Smooth muscle cell (in vitro differentiated cells): ENCODE measurements around the gene PLA2G5. TPM values are rescaled to one million over a fixed set of nuclear protein-coding genes. Genes with fewer than 3 reads are reported as not detected.
"Not testable (repeated sequence)": the region's sequence is repeated elsewhere in the genome, so short reads cannot be mapped to it uniquely, and the experiment has no call there.

Experiments
- DNase-seq: peaks from one replicate; lab custom pipeline; 2025; ENCODE audit not compliant: unreplicated experiment; lab: John Stamatoyannopoulos, UW
- H2AFZ ChIP-seq: fragments of 200-600 bp; sonication (generic); 2 replicates; pipeline ENCODE4 v1.6.0; 2016; ENCODE audit warnings: antibody characterized with exemption, low read depth, mild to moderate bottlenecking
- H3F3A ChIP-seq: fragments of 200-600 bp; sonication (generic); 2 replicates; pipeline ENCODE4 v1.6.0; 2017; ENCODE audit warnings: antibody characterized with exemption, low read depth
- H3K27ac ChIP-seq: fragments of 200-600 bp; sonication (generic); 2 replicates; pipeline ENCODE4 v1.5.1; 2016; ENCODE audit warnings: low read depth, mild to moderate bottlenecking
- H3K27me3 ChIP-seq: fragments of 200-600 bp; sonication (generic); 2 replicates; pipeline ENCODE4 v1.6.1; 2016; ENCODE audit warnings: low read depth, mild to moderate bottlenecking
- H3K36me3 ChIP-seq: fragments of 200-600 bp; sonication (generic); 2 replicates; pipeline ENCODE4 v1.5.1; 2016; ENCODE audit warnings: low read depth
- H3K4me1 ChIP-seq: fragments of 200-600 bp; sonication (generic); 2 replicates; pipeline ENCODE4 v1.5.1; 2016; ENCODE audit warnings: low read depth
- H3K4me2 ChIP-seq: fragments of 200-600 bp; sonication (generic); 2 replicates; pipeline ENCODE4 v1.6.0; 2016; ENCODE audit warnings: mild to moderate bottlenecking
- H3K4me3 ChIP-seq: fragments of 200-600 bp; sonication (generic); 2 replicates; pipeline ENCODE4 v1.5.1; 2016; ENCODE audit warnings: mild to moderate bottlenecking
- H3K79me2 ChIP-seq: fragments of 200-600 bp; sonication (generic); 2 replicates; pipeline ENCODE4 v1.6.0; 2016; ENCODE audit warnings: low read depth, mild to moderate bottlenecking
- H3K9ac ChIP-seq: fragments of 200-600 bp; sonication (generic); 2 replicates; pipeline ENCODE4 v1.6.0; 2016; ENCODE audit warnings: low read depth
- H3K9me3 ChIP-seq: fragments of 200-600 bp; sonication (generic); replicated peaks from 2 replicates; pipeline ENCODE4 v1.5.1; 2016; ENCODE audit warnings: low read depth
- H4K20me1 ChIP-seq: fragments of 200-600 bp; sonication (generic); 2 replicates; pipeline ENCODE4 v1.6.0; 2016; ENCODE audit warnings: low read depth
- CTCF ChIP-seq: fragments of 200-600 bp; sonication (generic); IDR thresholded peaks from 2 replicates; pipeline ENCODE4 v1.5.1; 2017; ENCODE audit warnings: borderline replicate concordance, mild to moderate bottlenecking, antibody characterized with exemption; ENCODE audit not compliant: insufficient read depth, poor library complexity, severe bottlenecking
- WGBS: methylation state at CpG from one replicate; pipeline ENCODE4 v1.1.7; 2016; ENCODE audit warnings: low lambda C conversion rate; 5-methylcytosine and 5-hydroxymethylcytosine counted together
- polyA plus RNA-seq: library from polyadenylated mRNA; unstranded; fragments of >200 nt; fragmentation: Nextera tagmentation; extraction: Ambion mirVana; gene quantifications from 2 replicates; pipeline ENCODE4 v1.2.1, GENCODE V29; 2016
- total RNA-seq: library from RNA; depleted of rRNA; stranded (reverse); fragments of >200 nt; gene quantifications from 2 replicates; pipeline ENCODE4 v1.2.3, GENCODE V29; 2014

The PLA2G5 gene
- total and polyA plus RNA-seq, 2 experiments from 2014 or later = 0.22 to 0.64 TPM

- Histone ChIP-seq H3K4me2 (peak overlapping the region; percentile 54), H3K4me3 (no peak overlapping the region), H3K36me3 (no peaks in the 10 kb centered on the region), H3K27me3 (no peaks in the 10 kb centered on the region), H3K4me1 (no peaks in the 10 kb centered on the region), H3K27ac (no peak overlapping the region), H3F3A (no peaks in the 10 kb centered on the region), H3K9ac (no peak overlapping the region), H4K20me1 (no peaks in the 10 kb centered on the region), H3K9me3 (no peaks in the 10 kb centered on the region), H3K79me2 (no peaks in the 10 kb centered on the region), H2AFZ (no peak overlapping the region)
- no peak for DNase-seq
- no peak for TF ChIP-seq CTCF
- WGBS = 78% methylated on average over 10 of the region's 10 CpGs
Observed at GRCh38 chr1:20125100-20125499, 55.1 kb downstream of the PLA2G5 start.

DNA sequence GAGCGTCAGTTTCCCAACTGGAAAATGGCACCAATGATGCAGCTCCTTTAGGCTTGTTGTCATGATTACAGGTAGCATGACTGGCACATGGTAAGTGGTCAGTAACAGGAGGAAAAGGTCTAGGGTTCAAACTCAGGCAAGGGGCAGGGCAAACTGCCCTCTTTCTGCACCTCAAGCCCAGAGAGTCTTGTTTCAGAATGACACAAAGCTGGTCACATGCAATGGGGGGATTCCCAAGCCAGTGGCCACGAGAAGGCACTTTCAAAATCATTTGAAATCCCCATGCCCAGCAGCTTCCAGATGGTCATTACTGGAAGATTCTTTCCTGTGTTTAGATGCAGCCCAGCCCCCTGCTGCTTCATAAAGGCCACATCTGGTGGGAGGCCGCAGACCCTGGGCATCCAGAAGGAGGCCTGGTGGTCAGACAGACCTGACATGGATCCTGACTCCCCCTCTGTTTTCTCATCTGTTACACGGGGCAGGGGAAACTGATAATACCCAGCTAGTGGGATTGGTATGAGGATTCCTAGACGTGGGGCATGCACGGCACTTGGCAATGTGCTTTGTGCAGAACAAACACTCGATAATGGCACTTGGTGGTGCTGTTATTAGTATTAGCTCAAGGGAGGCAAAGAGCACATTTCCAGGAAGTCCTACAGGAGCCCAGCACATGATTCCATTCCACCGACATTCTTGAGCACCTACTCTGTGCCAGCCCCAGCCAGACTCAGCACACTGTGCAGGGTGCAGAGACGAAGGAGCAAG lies 56.2 kb downstream of the PLA2G5 start:
- Histone ChIP-seq H3K27ac (no peak overlapping the region), H3K27me3 (no peaks in the 10 kb centered on the region), H3K79me2 (no peaks in the 10 kb centered on the region), H4K20me1 (no peaks in the 10 kb centered on the region), H2AFZ (no peak overlapping the region), H3K4me1 (no peaks in the 10 kb centered on the region), H3K4me2 (no peak overlapping the region), H3K36me3 (no peaks in the 10 kb centered on the region), H3K9me3 (no peaks in the 10 kb centered on the region), H3F3A (no peaks in the 10 kb centered on the region), H3K9ac (no peak overlapping the region), H3K4me3 (no peak overlapping the region)
- 86% methylated on average over 9 of the region's 9 CpGs for WGBS
- DNase-seq = no peak
- TF ChIP-seq CTCF = no peak

- 99% methylated on average over 10 of the region's 10 CpGs for WGBS
- Histone ChIP-seq H3K36me3 (no peaks in the 10 kb centered on the region), H3F3A (no peaks in the 10 kb centered on the region), H3K27me3 (no peaks in the 10 kb centered on the region), H3K4me2 (no peak overlapping the region), H3K27ac (no peak overlapping the region), H3K4me1 (no peaks in the 10 kb centered on the region), H3K79me2 (no peaks in the 10 kb centered on the region), H4K20me1 (no peaks in the 10 kb centered on the region), H2AFZ (no peak overlapping the region), H3K9me3 (no peaks in the 10 kb centered on the region), H3K9ac (no peak overlapping the region), H3K4me3 (no peak overlapping the region)
- no peak for TF ChIP-seq CTCF
- DNase-seq = no peak
Observed at GRCh38 chr1:20126806-20127440, 56.9 kb downstream of the PLA2G5 start.

- H3K36me3 ChIP-seq, H2AFZ ChIP-seq, H3K9ac ChIP-seq, H3K27ac ChIP-seq, H3F3A ChIP-seq, H3K27me3 ChIP-seq, H3K79me2 ChIP-seq, H3K4me2 ChIP-seq, DNase-seq, H3K4me1 ChIP-seq, H4K20me1 ChIP-seq, H3K9me3 ChIP-seq, H3K4me3 ChIP-seq: not testable (repeated sequence)
- 95% methylated on average over 3 of the region's 3 CpGs for WGBS
Observed at GRCh38 chr1:20130518-20130917, 60.5 kb downstream of the PLA2G5 start.
